DMS153 treated with DMSO at 0.1 percent for 48 hours (cell line): ENCODE measurements around the gene RFXANK.
"Not testable (repeated sequence)": the region's sequence is repeated elsewhere in the genome, so short reads cannot be mapped to it uniquely, and the experiment has no call there.

Experiments used
- DNase-seq: peaks from one replicate; lab custom pipeline; 2025; ENCODE audit not compliant: unreplicated experiment; lab: John Stamatoyannopoulos, UW

The RFXANK gene

GRCh38 chr19:19192078-19192882 lies at the start of gene RFXANK, which contains the start of gene BORCS8:
Gene RFXANK, plus strand, starts transcription at chr19:19192258. Its CDS starts 1,689 bp downstream, at chr19:19193947.
Gene BORCS8, minus strand, starts transcription at chr19:19192152. Its CDS starts 35 bp downstream, at chr19:19192117.
- DNase-seq: peak; percentile 98

GRCh38 chr19:19142347-19142746 lies 49.7 kb upstream of the RFXANK start:
- DNase-seq: no peak

GRCh38 chr19:19145281-19145680 lies 46.8 kb upstream of the RFXANK start:
- DNase-seq: no peak

- peak; percentile 55 for DNase-seq
Measured at GRCh38 chr19:19145684-19146608, 46.1 kb upstream of the RFXANK start.

GRCh38 chr19:19146865-19147264 lies 45.2 kb upstream of the RFXANK start:
- DNase-seq: no peak

- no peak for DNase-seq
Measured at GRCh38 chr19:19147344-19147743, 44.7 kb upstream of the RFXANK start.

GRCh38 chr19:19148504-19148903 lies 43.6 kb upstream of the RFXANK start:
- DNase-seq: not testable (repeated sequence)

GRCh38 chr19:19149435-19149834 lies 42.6 kb upstream of the RFXANK start:
- DNase-seq: no peak

- DNase-seq: no peak
Measured at GRCh38 chr19:19151418-19151817, 40.6 kb upstream of the RFXANK start.

- no peak for DNase-seq
Measured at GRCh38 chr19:19152668-19153384, 39.2 kb upstream of the RFXANK start.

GRCh38 chr19:19154768-19155494 lies 37.1 kb upstream of the RFXANK start:
- DNase-seq: no peak

GRCh38 chr19:19155495-19156219 lies 36.4 kb upstream of the RFXANK start:
- DNase-seq: no peak

- DNase-seq: no peak
Measured at GRCh38 chr19:19157808-19158207, 34.2 kb upstream of the RFXANK start.

- no peak for DNase-seq
Measured at GRCh38 chr19:19159534-19159933, 32.5 kb upstream of the RFXANK start.

- DNase-seq: no peak
Measured at GRCh38 chr19:19160461-19161035, 31.5 kb upstream of the RFXANK start.

GRCh38 chr19:19162495-19162894 lies 29.6 kb upstream of the RFXANK start:
- no peak for DNase-seq

GRCh38 chr19:19165396-19165795 lies 26.7 kb upstream of the RFXANK start:
- no peak for DNase-seq

- DNase-seq: no peak
Measured at GRCh38 chr19:19167612-19168011, 24.4 kb upstream of the RFXANK start.

- DNase-seq: no peak
Measured at GRCh38 chr19:19169236-19170052, 22.6 kb upstream of the RFXANK start.
